ENCODE results near the gene PIMREG.

PIMREG gene

DNA sequence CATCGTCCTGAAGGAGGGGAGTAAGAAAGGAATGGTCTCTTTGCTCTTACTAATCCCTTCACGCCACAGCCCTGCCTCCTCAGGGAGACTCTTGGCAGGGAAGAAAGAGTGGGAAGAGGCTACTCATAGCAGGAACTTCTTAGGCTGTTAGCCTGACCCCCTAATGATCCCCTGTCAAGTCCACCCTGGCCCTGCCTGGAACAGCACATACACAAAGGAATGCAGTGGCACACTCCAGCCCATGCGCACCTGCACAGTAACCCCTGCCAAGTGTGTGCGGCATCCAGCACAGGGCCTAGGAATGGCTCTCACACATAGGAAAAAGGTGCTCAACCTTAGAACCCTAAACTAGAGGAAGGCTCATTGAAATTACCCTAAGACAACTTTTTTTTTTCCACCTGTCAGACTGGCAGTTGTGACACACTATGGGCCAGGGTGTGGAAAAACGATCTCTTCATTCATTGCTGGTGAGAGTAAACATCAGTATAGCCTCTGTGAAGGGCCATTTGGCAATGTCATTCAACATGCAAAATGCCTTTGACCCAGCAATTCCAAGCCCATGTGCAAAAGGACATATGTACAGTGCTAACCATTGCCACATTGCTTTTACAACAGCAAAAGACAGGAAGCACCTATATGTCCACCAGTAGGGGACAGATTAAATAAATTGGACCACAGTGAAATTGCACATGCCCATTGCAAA lies 50.1 kb downstream of the PIMREG start:
- TF ChIP-seq, protein P1, sequence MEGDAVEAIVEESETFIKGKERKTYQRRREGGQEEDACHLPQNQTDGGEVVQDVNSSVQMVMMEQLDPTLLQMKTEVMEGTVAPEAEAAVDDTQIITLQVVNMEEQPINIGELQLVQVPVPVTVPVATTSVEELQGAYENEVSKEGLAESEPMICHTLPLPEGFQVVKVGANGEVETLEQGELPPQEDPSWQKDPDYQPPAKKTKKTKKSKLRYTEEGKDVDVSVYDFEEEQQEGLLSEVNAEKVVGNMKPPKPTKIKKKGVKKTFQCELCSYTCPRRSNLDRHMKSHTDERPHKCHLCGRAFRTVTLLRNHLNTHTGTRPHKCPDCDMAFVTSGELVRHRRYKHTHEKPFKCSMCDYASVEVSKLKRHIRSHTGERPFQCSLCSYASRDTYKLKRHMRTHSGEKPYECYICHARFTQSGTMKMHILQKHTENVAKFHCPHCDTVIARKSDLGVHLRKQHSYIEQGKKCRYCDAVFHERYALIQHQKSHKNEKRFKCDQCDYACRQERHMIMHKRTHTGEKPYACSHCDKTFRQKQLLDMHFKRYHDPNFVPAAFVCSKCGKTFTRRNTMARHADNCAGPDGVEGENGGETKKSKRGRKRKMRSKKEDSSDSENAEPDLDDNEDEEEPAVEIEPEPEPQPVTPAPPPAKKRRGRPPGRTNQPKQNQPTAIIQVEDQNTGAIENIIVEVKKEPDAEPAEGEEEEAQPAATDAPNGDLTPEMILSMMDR (IDR thresholded peaks at IDR 0.05): no peak

DNA sequence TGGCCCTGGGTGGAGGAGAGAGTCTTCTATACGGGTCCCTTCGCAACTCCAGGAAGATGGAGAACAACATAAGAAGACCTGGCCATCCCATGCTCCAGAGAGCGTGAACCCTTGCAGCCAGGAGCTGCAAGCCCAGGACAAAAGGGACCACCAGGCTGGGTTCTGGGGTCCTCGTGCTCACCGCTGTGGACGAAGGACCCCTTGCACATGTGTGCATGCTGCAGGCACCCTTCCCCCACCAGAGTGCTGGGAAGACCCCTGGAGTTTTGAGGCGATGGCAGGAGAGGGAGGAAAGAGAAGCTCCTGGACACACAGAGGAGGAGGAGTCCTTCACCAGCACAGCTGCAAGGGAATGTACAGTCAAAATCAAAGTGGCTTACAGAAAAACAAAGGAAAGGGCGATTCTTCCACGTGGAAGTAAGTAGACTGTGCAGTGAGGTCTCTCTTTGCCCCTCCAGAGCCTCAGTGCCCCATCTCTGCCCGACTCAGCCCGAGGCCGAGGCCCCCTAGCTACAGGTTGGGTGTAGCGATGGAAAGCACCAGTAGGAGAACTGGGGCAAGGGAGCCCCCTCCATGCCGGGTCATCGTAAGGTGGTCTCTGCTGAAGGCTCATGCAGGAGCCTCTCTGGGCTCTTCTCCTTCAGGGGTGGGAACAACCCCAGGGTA lies 51.3 kb downstream of the PIMREG start:
- TF ChIP-seq, protein P1 (IDR thresholded peaks at IDR 0.05): no peak

DNA sequence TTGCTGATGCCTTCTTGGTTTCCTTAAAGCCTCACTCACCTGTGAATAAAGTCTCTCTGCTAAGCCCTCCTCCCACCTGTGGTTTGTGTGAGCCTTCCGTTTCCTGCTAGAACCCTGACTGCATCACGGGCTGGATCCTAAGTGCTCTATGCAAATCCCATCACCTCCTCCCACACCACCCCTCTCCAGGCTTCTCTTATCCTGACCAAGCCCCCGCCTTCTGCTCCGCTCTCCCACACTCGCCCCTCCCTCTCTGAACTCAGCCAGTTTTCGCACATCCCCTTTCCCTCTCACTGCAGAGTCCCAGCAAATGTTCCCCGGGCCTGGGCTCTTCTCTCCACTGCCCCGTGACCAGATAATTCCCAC lies 51.8 kb downstream of the PIMREG start:
- TF ChIP-seq, protein P1 (IDR thresholded peaks at IDR 0.05): no peak

DNA sequence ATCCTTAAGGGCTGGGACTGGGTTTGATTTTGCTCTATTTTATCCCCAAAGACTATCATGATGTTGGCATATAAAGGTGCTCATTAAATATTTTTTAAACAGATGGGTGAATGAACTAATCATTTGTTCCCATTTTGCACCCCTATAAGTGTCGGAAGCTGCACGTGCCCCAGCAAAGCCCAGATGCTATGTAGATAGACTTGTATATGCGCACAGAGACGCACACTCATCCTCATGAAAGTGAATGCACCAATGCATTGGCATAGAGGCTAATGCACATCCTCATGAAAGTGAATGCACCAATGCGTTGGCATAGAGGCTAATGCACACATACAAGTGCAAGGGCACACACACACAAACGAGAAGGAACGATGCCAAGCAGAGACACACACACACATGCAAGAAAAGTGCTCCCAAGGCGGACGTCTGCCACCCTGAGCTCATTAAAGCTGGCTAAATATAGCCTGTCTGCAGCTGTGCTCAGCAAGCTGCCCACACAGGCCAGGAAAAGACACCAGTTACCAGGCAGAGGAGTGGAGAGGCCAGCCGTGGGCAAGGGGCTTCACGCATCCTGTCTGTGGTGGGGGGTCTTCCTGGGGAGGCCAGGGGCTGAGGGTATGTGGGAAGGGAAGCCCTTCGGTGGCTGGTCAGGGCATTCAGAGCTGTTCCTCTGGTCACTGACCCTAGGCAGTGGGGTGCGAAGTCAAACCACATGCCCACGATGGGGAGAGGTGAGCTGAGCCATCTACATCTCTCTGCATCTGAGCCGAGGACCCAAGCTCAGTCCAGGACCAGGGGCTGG lies 52.6 kb downstream of the PIMREG start:
- TF ChIP-seq, protein P1 (IDR thresholded peaks at IDR 0.05): no peak

DNA sequence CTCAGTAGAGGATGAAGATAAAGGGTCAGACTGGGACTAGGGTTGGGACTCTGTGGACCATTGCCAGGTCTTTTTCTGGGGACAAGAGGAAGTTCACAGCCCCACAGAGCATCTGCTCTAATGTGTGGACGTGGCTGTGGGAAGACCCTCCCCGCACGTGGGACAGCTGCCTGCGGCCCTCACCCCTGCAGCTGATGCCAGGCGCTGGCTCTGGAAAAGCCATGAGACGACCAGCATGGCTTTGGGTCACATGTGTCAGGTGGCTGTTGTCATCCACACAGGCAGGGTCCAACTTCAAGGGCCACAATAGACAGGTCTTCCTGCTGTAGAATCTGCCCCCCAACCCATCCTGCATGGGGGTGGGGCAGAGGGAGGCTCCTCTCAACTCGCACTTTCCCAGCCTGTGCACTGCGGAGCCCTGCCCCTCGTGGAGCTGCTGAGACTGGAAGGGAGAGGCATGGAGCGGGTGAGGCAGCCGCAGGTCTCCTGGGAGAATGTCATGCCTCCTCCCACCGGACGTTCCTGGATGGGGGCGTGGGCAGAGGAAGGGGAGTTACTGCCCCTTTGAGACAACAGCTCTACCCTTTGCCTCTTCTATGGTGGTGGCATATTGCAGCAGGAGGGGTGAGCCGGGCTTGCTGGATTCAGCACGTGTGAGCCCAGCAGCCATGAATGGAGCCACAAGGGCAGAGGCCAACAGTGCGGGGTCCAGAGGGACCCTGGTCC lies 53.4 kb downstream of the PIMREG start:
- TF ChIP-seq, protein P1 (IDR thresholded peaks at IDR 0.05): no peak

DNA sequence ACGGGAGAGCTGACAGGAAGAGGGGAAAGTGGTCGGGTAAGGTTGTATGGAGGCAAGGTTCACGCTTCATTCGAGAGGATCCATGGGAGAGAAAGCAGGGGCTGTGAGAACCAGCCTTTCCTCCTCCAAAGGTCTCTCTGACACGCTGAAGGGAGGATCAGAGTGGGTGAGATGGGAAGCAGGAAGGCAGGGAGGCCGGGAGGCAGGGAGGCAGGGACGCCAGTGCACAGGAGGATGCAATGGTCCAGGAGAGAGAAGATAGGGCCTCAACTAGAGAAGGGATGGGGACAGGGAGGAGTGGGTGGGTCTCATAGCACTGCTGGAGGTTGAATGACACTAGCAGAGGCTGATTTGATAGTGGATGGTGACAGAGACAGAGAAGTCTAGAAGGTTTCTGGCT lies 54.1 kb downstream of the PIMREG start:
- TF ChIP-seq, protein P1 (IDR thresholded peaks at IDR 0.05): no peak

DNA sequence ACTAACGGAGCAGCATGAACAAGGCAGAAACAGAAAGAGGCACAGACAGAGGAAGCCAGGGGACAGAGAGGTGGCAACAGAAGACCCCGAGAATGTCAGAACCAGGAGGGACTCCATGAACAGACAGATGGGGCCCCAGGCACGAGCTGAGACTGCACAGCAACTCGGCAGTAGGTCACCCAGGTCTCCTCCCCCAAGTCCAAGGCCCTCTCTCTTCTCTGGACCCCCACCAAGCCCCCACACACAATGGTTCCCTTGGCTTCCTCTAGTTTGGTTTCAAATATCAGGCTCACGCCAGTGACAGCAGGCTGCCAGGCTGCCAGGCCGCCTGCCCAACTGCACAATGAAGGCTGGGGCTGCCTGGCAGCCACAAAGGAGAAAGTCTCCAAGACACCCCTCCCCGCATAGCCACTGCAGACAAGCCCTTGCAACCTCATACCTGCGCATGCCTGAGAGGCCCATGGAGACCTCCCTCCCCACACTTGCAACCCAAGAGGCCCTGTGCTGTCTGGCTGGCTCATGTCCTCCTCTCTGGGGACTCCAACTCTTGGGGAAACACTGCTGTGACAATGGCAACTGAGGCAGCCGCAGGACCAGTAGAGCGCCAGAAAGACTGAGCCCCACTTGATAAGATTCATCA lies 54.8 kb downstream of the PIMREG start:
- TF ChIP-seq, protein P1 (IDR thresholded peaks at IDR 0.05): no peak
